MCF 10A (cell line): ENCODE results near the gene RDH8. TPM values are rescaled to one million over a fixed set of nuclear protein-coding genes. Genes with fewer than 3 reads are reported as not detected.

Source experiments
- BruUV-seq: library from RNA; stranded (reverse); fragments of 400-500 nt; replicated peaks from 2 replicates; lab custom pipeline; 2021; lab: Mats Ljungman, UMichigan
- CTCF ChIA-PET: fragments of 300-600 bp; sonication (Branson Sonifier 250); formaldehyde crosslinking; extraction: SDS; loops from one replicate; lab custom pipeline; 2021; ENCODE audit warnings: antibody characterized with exemption, inconsistent platforms; lab: Yijun Ruan, JAX
- POLR2A ChIA-PET: fragments of 300-600, 350-650 bp; sonication (Branson Sonifier 250); formaldehyde crosslinking; extraction: SDS; loops from one replicate; lab custom pipeline; 2020; ENCODE audit warnings: antibody characterized with exemption, inconsistent platforms; lab: Yijun Ruan, JAX
- DNase-seq: peaks from one replicate; pipeline ENCODE4 v3.0.0-alpha.2; 2018; ENCODE audit not compliant: unreplicated experiment
- H3K27ac Mint-ChIP-seq: one replicate; pipeline ENCODE4 v1.8.0; 2022; ENCODE audit warnings: mild to moderate bottlenecking, low read depth, mixed read lengths; ENCODE audit not compliant: unreplicated experiment
- H3K27me3 Mint-ChIP-seq: one replicate; pipeline ENCODE4 v1.8.0; 2022; ENCODE audit warnings: mixed read lengths; ENCODE audit not compliant: insufficient read depth, unreplicated experiment
- H3K36me3 Mint-ChIP-seq: one replicate; pipeline ENCODE4 v1.8.0; 2022; ENCODE audit warnings: mild to moderate bottlenecking, moderate library complexity, mixed read lengths; ENCODE audit not compliant: insufficient read depth, unreplicated experiment
- H3K4me1 Mint-ChIP-seq: one replicate; pipeline ENCODE4 v1.8.0; 2022; ENCODE audit warnings: mixed read lengths; ENCODE audit not compliant: insufficient read depth, unreplicated experiment
- H3K4me3 Mint-ChIP-seq: one replicate; pipeline ENCODE4 v1.8.0; 2022; ENCODE audit warnings: mild to moderate bottlenecking, moderate library complexity, mixed read lengths; ENCODE audit not compliant: unreplicated experiment
- H3K9me3 Mint-ChIP-seq: one replicate; pipeline ENCODE4 v1.8.0; 2022; ENCODE audit warnings: mixed read lengths; ENCODE audit not compliant: unreplicated experiment
- CTCF ChIP-seq: fragments of 200-600 bp; IDR thresholded peaks from one replicate; pipeline ENCODE4 v1.8.0; 2022; ENCODE audit warnings: antibody characterized with exemption, mild to moderate bottlenecking; ENCODE audit not compliant: unreplicated experiment
- intact Hi-C: fragments of 100-400 bp; cut with micrococcal nuclease; formaldehyde crosslinking; loops from 2 replicates; pipeline ENCODE4 v1.14.1; 2022
- total RNA-seq: library from RNA; stranded (reverse); gene quantifications from 2 replicates; pipeline ENCODE4 v1.2.3, GENCODE V29; 2022

Gene RDH8
- total RNA-seq, 1 experiment from 2014 or later = not detected

GRCh38 chr19:10005632-10006334 lies 7.5 kb upstream of the RDH8 start:
- DNase-seq = no peak
- Mint-ChIP-seq H3K27ac (no peak overlapping the region), H3K36me3 (no peaks in the 10 kb centered on the region), H3K4me3 (no peak overlapping the region), H3K4me1 (peaks cover 20% of the 10 kb centered on the region), H3K9me3 (no peaks in the 10 kb centered on the region), H3K27me3 (peaks cover 37% of the 10 kb centered on the region)
- TF ChIP-seq CTCF = no peak
- CTCF ChIA-PET = interaction anchor here (0.6 to 1.7 kb wide), 6 partner anchors 22 to 575 kb away, joined by 3 to 6 read pairs (median 4); no protein-coding TSS in a partner anchor
- POLR2A ChIA-PET = no interaction called here
- no TSS peak for BruUV-seq
- intact Hi-C loops = no loop called here

- TF ChIP-seq CTCF = no peak
- BruUV-seq = no TSS peak
- Mint-ChIP-seq H3K36me3 (no peaks in the 10 kb centered on the region), H3K4me3 (no peak overlapping the region), H3K9me3 (no peaks in the 10 kb centered on the region), H3K27ac (no peak overlapping the region), H3K27me3 (peaks cover 42% of the 10 kb centered on the region), H3K4me1 (peaks cover 20% of the 10 kb centered on the region)
- DNase-seq = no peak
- intact Hi-C loops = no loop called here
- POLR2A ChIA-PET = no interaction called here
- CTCF ChIA-PET = interaction anchor here (0.6 kb wide), 2 partner anchors 36 to 241 kb away, joined by 3 to 4 read pairs; no protein-coding TSS in a partner anchor
These were observed 7.0 kb upstream of the RDH8 start for GRCh38 chr19:10006335-10006708.

- Mint-ChIP-seq H3K4me1 (peaks cover 20% of the 10 kb centered on the region), H3K36me3 (no peaks in the 10 kb centered on the region), H3K9me3 (no peaks in the 10 kb centered on the region), H3K27ac (no peak overlapping the region), H3K27me3 (peaks cover 47% of the 10 kb centered on the region), H3K4me3 (no peak overlapping the region)
- CTCF ChIA-PET = interaction anchor here (1.5 kb wide), 1 partner anchor 56 kb away, joined by 3 read pairs; no protein-coding TSS in a partner anchor
- intact Hi-C loops = no loop called here
- no peak for DNase-seq
- BruUV-seq = no TSS peak
- no peak for TF ChIP-seq CTCF
- POLR2A ChIA-PET = no interaction called here
These were observed 6.4 kb upstream of the RDH8 start for GRCh38 chr19:10006752-10007323.

- intact Hi-C loops = no loop called here
- DNase-seq = peak; percentile 15
- Mint-ChIP-seq H3K36me3 (no peaks in the 10 kb centered on the region), H3K27ac (no peak overlapping the region), H3K4me3 (no peak overlapping the region), H3K4me1 (peaks cover 20% of the 10 kb centered on the region), H3K27me3 (peaks cover 55% of the 10 kb centered on the region), H3K9me3 (no peaks in the 10 kb centered on the region)
- no peak for TF ChIP-seq CTCF
- BruUV-seq = no TSS peak
- CTCF ChIA-PET = interaction anchor here (0.7 to 2.8 kb wide), 3 partner anchors 20 to 800 kb away, joined by 3 to 11 read pairs (median 4); no protein-coding TSS in a partner anchor
- POLR2A ChIA-PET = no interaction called here
These were observed 5.7 kb upstream of the RDH8 start for GRCh38 chr19:10007371-10008183.
